Measurements from ENCODE around the gene STARD3. TPM values are rescaled to one million over a fixed set of nuclear protein-coding genes. Genes with fewer than 3 reads are reported as not detected.

Gene STARD3
- total RNA-seq, 1 experiment from 2014 or later: 46.0 TPM

- DNase-seq (ENCODE audit: low read depth): no peak
These were observed 17.8 kb upstream of the STARD3 start for GRCh38 chr17:39618956-39619785.

- DNase-seq (ENCODE audit: low read depth): no peak
These were observed 17.2 kb upstream of the STARD3 start for GRCh38 chr17:39619786-39620101.

DNA sequence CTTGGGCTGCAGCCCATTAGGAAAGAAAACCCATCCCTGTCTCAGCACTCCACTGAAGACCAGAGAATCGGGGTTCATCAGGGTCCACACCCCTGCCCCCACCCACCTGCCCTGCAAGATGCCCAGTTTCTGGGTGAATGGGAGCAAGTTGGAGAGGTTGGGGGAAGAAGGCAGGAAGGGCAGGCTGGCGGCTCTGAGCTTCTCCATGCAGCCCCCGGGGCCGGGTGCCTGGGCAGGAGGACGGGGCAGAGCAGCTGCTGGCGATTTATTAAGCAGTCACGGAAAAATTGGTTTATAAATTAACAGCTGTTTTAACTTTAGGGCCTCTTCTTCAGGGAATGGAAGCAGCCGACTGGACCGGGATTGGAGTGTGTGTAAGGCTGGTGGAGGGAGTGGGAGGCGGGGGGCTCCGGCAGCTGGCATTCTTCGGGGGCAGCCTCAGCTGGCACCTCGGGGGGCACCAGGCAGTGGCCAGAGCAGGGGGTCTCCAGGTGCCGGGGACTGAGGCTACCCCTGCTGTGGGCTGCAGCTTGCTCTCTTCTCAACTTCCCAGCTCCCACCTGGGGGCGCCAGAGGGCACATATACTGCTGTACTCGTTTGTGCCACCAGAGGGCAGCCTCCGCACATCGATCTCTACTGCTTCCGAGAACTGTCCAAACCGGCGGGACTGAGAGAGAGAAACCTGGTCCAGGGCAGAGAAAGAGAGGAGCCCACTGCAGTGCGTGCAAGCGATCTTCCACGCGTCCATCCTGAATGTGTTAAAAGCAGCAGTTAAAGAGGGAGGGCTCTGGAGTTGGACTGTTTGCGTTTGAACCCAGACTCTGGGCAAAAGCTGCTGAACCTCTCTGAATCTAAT lies 15.2 kb upstream of the STARD3 start:
- DNase-seq (ENCODE audit: low read depth): peak; percentile 70

DNA sequence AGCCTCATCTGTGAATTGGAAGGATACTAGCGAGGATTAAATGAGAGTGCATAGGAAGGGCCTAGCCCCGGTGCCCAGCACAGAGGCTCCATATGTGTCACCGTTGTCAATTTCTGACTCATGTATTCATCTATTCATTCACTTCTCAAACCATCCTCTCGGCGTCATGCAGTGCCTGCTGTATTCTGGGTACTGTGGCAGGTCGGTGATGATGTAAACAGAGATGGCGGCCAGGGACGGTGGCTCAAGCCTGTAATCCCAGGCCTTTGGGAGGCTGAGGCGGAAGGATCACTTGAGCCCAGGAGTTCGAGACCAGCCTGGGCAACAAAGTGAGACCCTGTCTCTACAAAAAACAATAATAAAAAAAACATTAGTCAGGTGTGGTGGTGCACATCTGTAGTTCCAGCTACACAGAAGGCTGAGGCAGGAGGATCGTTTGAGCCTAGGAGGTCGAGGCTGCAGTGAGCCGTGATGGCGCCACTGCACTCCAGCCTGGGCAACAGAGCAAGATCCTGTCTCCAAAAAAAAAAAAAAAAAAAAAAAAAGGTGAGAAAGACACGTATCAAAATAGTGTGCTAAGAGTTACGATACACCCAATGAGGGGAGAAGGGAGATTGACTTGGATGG lies 14.5 kb upstream of the STARD3 start:
- no peak for DNase-seq (ENCODE audit: low read depth)

DNA sequence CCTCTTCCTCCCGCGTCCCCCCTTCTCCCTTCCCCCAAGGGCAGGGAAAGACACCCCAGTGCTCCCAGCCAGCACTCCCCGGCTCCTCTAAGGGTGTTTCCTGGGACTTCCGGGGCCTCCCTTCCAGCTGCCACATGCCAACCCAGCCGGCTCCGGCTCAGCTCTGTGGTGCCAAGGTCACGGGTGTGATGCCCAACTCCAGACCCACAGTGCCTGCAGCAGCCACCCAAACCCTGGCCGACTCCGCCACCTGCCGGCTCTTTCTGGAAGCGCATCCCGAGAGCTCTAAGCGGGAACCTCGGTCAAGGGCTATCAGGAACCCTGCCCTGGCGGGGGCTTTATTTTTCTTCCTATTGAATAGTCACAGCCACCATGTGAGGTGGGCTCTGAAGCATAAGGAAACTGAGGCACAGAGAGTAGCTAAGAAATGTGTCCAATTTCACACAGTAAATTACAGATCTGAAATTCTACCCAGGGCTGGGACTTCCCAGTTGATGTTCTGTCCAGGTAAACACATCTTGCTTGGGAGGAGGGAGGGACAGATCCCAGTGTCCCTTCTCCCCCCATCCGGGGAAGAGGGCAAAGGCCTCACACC lies 13.5 kb upstream of the STARD3 start:
- DNase-seq (ENCODE audit: low read depth): peak; percentile 71

DNA sequence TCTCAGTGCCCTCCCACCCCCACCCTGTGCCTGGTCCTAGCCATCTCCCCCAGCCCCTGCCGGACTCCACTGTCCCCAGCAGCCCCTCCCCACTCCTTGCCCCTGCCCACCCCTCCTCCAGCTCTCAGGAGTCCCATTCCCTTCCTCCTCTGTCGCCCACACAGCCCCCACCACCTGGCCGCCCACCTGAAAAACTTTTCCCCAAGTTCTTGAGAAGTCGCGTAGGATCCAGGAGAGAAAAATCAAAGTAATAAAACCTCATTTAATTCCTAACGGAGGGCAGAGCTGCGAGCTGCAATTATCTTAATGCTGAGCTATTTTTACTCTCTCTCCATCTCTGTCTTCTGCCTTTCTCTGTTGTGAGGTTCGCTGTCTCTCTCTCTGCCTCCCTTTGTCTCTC lies 12.6 kb upstream of the STARD3 start:
- no peak for DNase-seq (ENCODE audit: low read depth)

- DNase-seq (ENCODE audit: low read depth): no peak
These were observed 11.7 kb upstream of the STARD3 start for GRCh38 chr17:39625198-39625785.

GRCh38 chr17:39626171-39627046 lies 10.5 kb upstream of the STARD3 start, which contains the start of gene PPP1R1B:
TSS of gene PPP1R1B (plus strand) at chr17:39626952. CDS start at chr17:39627393, 441 bp downstream.
- no peak for DNase-seq (ENCODE audit: low read depth)

- DNase-seq (ENCODE audit: low read depth): no peak
These were observed 9.8 kb upstream of the STARD3 start for GRCh38 chr17:39627047-39627711.

DNA sequence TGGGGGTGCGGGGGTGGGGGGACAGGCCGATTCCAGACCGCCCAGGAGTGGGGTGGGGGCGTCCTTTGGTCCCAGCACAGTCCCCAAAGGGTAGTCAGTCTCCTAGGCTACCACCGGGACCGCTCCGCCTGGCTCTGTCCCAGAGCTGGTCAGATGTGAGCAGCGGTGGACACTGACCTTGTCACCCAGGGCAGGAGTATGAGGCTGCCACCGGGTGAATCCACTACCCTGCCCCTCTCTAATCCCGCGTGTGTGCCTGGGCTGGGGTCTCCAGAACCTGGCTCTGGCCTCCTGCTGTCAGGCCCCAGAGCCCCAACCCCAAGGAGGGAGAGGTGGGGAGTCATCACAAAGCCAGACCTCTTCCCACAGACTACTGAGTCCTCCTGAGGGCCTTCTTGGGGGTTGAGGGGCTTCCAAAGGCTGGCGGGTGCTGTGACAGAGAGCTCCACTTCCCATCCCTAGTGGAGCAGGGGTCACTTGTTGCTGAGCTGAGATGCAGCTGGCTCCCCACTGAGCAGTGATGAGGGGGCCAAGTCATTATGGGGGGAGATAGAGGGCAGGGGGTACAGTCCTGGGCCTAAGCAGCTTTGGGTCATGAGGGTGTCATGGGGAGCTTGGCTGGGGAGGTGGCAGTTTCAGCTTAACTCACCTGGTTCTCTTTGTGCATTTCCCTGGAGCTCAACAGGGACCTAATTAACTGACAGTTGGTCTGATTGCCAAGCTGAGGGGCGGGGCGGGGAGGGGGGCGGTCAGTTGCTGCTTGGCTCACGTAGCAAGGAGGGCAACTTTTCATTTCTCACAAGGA lies 9.0 kb upstream of the STARD3 start:
- DNase-seq (ENCODE audit: low read depth): no peak

DNA sequence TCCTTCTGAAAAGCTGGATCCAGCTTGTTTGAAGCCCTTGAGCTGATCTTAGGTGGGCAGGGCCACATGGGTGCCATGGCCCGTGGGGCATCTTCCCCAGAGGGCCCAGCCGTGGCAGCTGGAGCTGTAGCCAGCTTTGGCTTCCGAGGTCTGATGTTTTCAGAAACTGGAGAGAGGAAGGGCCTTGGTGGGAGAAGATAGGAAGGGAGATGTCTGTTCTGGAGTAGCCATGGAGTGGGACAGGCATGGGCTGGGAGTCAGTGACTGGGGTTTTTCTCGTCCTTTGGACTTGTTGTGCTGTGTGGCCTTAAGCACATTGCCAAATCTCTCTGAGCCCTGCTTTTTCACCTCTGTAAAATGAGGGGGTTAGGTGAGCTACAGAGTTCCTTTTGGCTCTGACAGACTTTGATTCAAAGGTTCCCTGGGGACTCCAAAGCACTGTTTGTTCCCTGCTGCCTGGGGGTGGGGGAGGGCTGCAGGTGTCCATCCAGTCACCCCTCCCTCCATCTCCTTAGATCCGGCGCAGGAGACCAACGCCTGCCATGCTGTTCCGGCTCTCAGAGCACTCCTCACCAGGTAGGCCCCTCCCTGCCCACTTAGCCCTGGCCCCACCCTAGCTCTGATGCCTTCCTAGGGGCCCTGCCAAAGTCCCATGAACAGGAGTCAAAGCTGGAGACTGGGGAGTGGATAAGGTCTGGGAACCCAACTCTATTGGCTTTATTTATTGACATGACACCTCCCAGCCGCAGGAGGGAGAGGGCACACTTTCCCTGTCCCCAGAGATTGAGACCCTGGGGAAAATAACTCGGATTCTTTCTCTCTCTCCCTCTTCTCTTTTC lies 8.1 kb upstream of the STARD3 start:
- DNase-seq (ENCODE audit: low read depth): no peak

- no peak for DNase-seq (ENCODE audit: low read depth)
These were observed 7.5 kb upstream of the STARD3 start for GRCh38 chr17:39629494-39629880.

- DNase-seq (ENCODE audit: low read depth): no peak
These were observed 7.0 kb upstream of the STARD3 start for GRCh38 chr17:39629898-39630297.

DNA sequence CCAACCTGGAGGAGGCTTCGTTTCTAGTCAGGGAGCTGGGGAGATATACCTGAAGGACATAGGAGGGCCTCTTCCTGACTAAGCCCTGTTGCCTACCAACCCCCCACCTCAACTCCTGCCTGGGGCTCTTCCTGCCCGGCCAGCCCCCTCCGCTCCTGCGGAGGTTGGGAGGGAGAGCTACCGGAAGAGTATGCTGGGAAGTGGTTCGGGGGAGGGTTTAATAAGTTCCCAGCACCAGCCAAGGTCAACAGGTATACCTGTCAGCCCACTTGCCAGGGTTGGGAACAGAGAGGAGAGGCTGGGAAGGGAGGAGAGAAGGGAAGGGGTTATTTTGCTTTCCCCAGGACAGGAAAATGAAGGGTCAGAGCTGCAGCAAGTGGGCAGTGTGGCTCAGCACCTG lies 5.5 kb upstream of the STARD3 start:
- no peak for DNase-seq (ENCODE audit: low read depth)

DNA sequence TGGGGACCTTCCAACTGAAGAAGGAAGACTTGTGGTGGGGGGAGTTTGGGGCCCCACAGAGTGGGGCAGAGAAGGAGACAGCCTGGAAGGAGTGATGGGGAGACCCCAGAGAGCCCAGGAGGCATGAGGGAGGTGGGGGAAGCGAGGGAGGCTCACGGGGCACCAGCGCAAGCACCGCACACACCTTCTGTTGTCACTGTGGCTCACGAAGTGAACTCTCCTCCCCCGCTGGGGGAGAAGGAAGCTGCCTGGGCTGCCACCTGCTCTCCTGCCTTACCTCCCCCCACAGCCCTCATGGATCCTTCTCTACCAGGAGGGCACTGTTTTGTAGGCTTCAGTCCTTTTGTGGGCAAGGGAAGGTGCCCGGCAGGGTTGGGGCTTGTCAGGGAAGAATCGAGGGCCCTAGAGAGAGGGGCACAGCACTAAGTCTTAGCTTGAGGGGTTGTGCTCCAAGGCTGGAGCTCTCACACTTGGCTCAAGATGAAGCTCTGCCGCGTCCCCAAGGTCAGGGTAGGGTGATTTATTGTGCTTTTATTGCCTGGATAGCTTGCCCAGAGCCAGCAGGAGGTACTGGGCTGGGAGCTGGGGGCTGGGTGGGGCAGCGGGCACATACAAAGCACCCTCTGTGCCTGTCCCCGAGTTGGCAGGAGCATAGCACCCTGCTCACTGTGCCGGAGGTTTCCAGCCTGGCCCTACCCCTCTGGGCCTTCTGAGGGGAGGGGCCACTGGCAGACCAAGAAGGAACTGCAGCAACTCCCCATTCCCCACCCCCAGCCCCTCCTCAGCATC lies 4.6 kb upstream of the STARD3 start:
- no peak for DNase-seq (ENCODE audit: low read depth)

- no peak for DNase-seq (ENCODE audit: low read depth)
These were observed 3.3 kb upstream of the STARD3 start for GRCh38 chr17:39633570-39634183.

GRCh38 chr17:39634384-39634871 lies 2.5 kb upstream of the STARD3 start:
- DNase-seq (ENCODE audit: low read depth): peak; percentile 51
